IPS-20b (cell line): Measurements from ENCODE around the gene FAM89A.

Source experiments
- H3K27ac ChIP-seq: one replicate; pipeline ENCODE4 v1.5.1; 2013; ENCODE audit warnings: low read length
- H3K27me3 ChIP-seq: 2 replicates; pipeline ENCODE4 v1.6.1; 2013; ENCODE audit warnings: mild to moderate bottlenecking, low read length, inconsistent platforms; ENCODE audit not compliant: insufficient read depth
- H3K36me3 ChIP-seq: 2 replicates; pipeline ENCODE4 v1.6.1; 2013; ENCODE audit warnings: low read depth, mild to moderate bottlenecking, inconsistent platforms, low read length, moderate library complexity; ENCODE audit not compliant: insufficient read depth
- H3K4me1 ChIP-seq: 2 replicates; pipeline ENCODE4 v1.6.1; 2013; ENCODE audit warnings: mild to moderate bottlenecking, control low read depth, inconsistent platforms, low read length, moderate library complexity; ENCODE audit not compliant: insufficient read depth
- H3K4me3 ChIP-seq: 2 replicates; pipeline ENCODE4 v1.5.1; 2013; ENCODE audit warnings: mild to moderate bottlenecking, low read length, inconsistent platforms
- H3K9ac ChIP-seq: 2 replicates; pipeline ENCODE4 v1.6.1; 2013; ENCODE audit warnings: low read depth, mild to moderate bottlenecking, inconsistent platforms, low read length, moderate library complexity
- H3K9me3 ChIP-seq: 2 replicates; pipeline ENCODE4 v1.6.1; 2013; ENCODE audit warnings: mild to moderate bottlenecking, low read depth, low read length, inconsistent platforms; ENCODE audit not compliant: insufficient read depth

The FAM89A gene

DNA sequence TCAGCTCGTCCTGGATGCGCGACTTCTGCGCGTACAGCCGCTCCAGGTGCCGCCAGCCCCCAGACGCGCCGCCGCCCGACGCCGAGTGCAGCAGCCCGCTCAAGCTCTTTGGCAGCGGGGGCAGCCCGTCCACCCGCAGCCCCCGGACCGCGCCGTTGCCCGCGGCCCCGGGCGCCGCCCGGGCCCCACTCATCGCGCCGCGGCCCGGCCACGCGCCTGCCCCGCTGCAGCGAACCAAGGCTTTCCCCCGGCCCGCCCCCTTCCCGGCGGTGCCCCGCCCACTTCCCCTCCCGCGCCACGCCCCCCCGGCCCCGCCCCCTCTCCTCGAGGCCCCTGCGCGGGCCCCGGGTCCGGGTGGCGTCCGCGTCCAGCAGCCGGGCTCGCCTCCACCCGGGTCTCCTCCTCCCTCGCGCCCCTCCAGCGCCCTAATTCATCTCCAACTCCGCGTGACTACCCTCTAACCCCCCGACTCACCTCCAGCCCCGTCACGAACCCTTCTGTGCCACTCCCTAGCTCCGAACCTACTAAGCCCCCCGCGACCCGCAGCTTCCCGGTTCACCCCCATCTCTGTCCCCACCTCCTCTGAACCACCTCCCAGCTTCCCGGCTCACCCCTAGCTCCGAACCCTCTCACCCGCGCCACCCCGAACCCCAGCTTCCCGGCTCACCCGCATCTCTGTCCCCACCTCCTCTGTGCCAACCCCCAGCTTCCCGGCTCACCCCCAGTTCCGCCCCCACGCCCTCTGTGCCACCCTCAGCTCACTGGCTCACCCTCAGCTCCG, at the start of gene FAM89A:
Gene FAM89A (minus strand): TSS at position 236 of the 781 bp plus-strand sequence. CDS start 43 bp downstream, at position 193.
- no peaks in the 10 kb centered on the region for H3K9me3 ChIP-seq
- H3K4me3 ChIP-seq: peak within 1 kb of the TSS; percentile 63
- no peaks in the 10 kb centered on the region for H3K36me3 ChIP-seq
- H3K4me1 ChIP-seq: no peaks in the 10 kb centered on the region
- no peak within 1 kb of the TSS for H3K27ac ChIP-seq
- H3K27me3 ChIP-seq: peaks cover 98% of the 10 kb centered on the region
- no peak within 1 kb of the TSS for H3K9ac ChIP-seq

- H3K27me3 ChIP-seq: peaks cover 9% of the 10 kb centered on the region; the same call in 1 of the 2 replicates
- H3K27ac ChIP-seq: no peak overlapping the region
- H3K4me3 ChIP-seq: no peak overlapping the region
- H3K36me3 ChIP-seq: no peaks in the 10 kb centered on the region
- H3K9ac ChIP-seq: no peak overlapping the region
- no peaks in the 10 kb centered on the region for H3K4me1 ChIP-seq
- no peaks in the 10 kb centered on the region for H3K9me3 ChIP-seq
Observed at GRCh38 chr1:231084353-231084752, 44.3 kb upstream of the FAM89A start.

DNA sequence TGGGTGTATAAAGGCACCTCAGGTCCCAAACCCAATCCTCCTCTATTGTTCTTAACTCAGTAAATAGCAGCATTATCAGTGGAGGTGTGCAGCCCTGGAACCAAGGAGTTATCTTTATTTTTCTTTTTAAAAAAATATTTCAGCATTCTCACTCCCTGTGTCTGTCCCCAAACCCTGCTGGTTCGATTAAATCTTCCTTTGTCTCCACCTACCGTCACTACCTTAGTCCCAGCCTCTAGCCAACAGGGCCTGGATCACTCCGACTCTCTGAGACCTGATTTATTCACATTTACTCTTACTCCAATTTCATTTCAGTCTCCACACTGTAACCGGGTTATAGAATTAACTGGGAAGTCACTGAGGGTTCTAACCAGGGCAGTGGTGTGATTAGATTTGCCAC, 39.1 kb upstream of the FAM89A start:
- Histone ChIP-seq H3K9ac (no peak overlapping the region), H3K4me3 (no peak overlapping the region), H3K27me3 (peaks cover 9% of the 10 kb centered on the region; the same call in 1 of the 2 replicates), H3K4me1 (no peaks in the 10 kb centered on the region), H3K9me3 (no peaks in the 10 kb centered on the region), H3K36me3 (no peaks in the 10 kb centered on the region), H3K27ac (no peak overlapping the region)

GRCh38 chr1:231078250-231078649, 38.2 kb upstream of the FAM89A start:
- Histone ChIP-seq H3K4me3 (no peak overlapping the region), H3K36me3 (no peaks in the 10 kb centered on the region), H3K4me1 (no peaks in the 10 kb centered on the region), H3K9ac (no peak overlapping the region), H3K27me3 (peaks cover 9% of the 10 kb centered on the region; the same call in 1 of the 2 replicates), H3K27ac (no peak overlapping the region), H3K9me3 (no peaks in the 10 kb centered on the region)

- Histone ChIP-seq H3K4me1 (no peaks in the 10 kb centered on the region), H3K4me3 (no peak overlapping the region), H3K27me3 (peaks cover 9% of the 10 kb centered on the region; the same call in 1 of the 2 replicates), H3K36me3 (no peaks in the 10 kb centered on the region), H3K9ac (no peak overlapping the region), H3K27ac (no peak overlapping the region), H3K9me3 (no peaks in the 10 kb centered on the region)
Observed at GRCh38 chr1:231076802-231077201, 36.7 kb upstream of the FAM89A start.

GRCh38 chr1:231075497-231075896, 35.4 kb upstream of the FAM89A start:
- Histone ChIP-seq H3K9ac (no peak overlapping the region), H3K27ac (no peak overlapping the region), H3K9me3 (no peaks in the 10 kb centered on the region), H3K36me3 (no peaks in the 10 kb centered on the region), H3K27me3 (peaks cover 9% of the 10 kb centered on the region; the same call in 1 of the 2 replicates), H3K4me1 (no peaks in the 10 kb centered on the region; the same call in 1 of the 2 replicates), H3K4me3 (no peak overlapping the region)

DNA sequence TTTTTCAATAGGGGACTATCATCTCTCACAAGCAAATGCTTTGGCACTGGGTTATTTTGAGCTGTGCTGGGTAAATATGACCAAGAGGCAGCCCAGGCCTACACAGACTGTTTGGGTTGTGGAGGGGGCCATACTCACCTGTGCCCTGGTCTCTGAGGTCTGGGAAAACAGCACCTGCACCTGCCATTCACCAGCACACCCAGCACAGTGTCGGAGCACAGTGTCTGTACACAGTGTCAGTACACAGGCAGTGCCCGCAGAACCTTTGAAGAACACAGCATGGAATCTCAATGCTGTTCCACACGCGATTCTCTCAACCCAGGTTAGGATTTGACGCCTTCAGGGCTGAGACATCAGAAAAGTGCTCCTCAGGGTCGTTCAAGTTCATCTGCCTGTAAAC, 35.0 kb upstream of the FAM89A start:
- H3K4me1 ChIP-seq: no peaks in the 10 kb centered on the region; the same call in 1 of the 2 replicates
- no peak overlapping the region for H3K27ac ChIP-seq
- no peak overlapping the region for H3K4me3 ChIP-seq
- H3K36me3 ChIP-seq: no peaks in the 10 kb centered on the region
- H3K9ac ChIP-seq: no peak overlapping the region
- no peaks in the 10 kb centered on the region for H3K9me3 ChIP-seq
- peaks cover 9% of the 10 kb centered on the region; the same call in 1 of the 2 replicates for H3K27me3 ChIP-seq

DNA sequence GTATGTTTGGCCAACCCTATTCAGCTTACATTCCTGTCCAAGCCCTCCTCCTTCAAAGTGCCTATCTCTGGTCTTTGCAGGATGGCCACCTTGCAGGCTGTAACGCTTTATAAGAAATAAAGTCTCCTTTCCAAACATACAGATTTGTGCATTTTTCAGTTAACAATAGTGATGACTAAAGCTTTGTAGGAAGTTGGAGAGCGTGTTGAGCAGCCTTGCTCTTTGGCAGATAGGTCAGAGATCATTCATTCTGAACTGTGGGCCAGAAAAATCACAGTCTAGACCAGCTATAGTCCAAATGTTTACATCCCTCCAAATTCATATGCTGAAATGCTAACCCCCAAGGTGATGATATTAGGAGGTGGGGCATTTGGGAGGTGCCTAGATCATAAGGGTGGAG, 34.0 kb upstream of the FAM89A start:
- Histone ChIP-seq H3K4me3 (no peak overlapping the region), H3K9ac (no peak overlapping the region), H3K27me3 (peaks cover 9% of the 10 kb centered on the region; the same call in 1 of the 2 replicates), H3K4me1 (no peaks in the 10 kb centered on the region; the same call in 1 of the 2 replicates), H3K36me3 (no peaks in the 10 kb centered on the region), H3K9me3 (no peaks in the 10 kb centered on the region), H3K27ac (no peak overlapping the region)

GRCh38 chr1:231073331-231073730, 33.3 kb upstream of the FAM89A start:
- peaks cover 4% of the 10 kb centered on the region; the same call in 1 of the 2 replicates for H3K27me3 ChIP-seq
- no peak overlapping the region for H3K9ac ChIP-seq
- H3K36me3 ChIP-seq: no peaks in the 10 kb centered on the region
- H3K27ac ChIP-seq: no peak overlapping the region
- H3K4me1 ChIP-seq: no peaks in the 10 kb centered on the region; the same call in 1 of the 2 replicates
- H3K9me3 ChIP-seq: no peaks in the 10 kb centered on the region
- no peak overlapping the region for H3K4me3 ChIP-seq

- Histone ChIP-seq H3K9ac (no peak overlapping the region), H3K27me3 (peaks cover 4% of the 10 kb centered on the region; the same call in 1 of the 2 replicates), H3K4me1 (no peaks in the 10 kb centered on the region; the same call in 1 of the 2 replicates), H3K36me3 (no peaks in the 10 kb centered on the region), H3K27ac (no peak overlapping the region), H3K4me3 (no peak overlapping the region), H3K9me3 (no peaks in the 10 kb centered on the region)
Observed at GRCh38 chr1:231072502-231073094, 32.5 kb upstream of the FAM89A start.

GRCh38 chr1:231072041-231072440, 32.0 kb upstream of the FAM89A start:
- H3K36me3 ChIP-seq: no peaks in the 10 kb centered on the region
- H3K9ac ChIP-seq: no peak overlapping the region
- H3K4me1 ChIP-seq: no peaks in the 10 kb centered on the region; the same call in 1 of the 2 replicates
- no peak overlapping the region for H3K4me3 ChIP-seq
- H3K27ac ChIP-seq: no peak overlapping the region
- H3K9me3 ChIP-seq: no peaks in the 10 kb centered on the region
- peaks cover 4% of the 10 kb centered on the region; the same call in 1 of the 2 replicates for H3K27me3 ChIP-seq
